ENCODE results near the gene ZDHHC8. TPM values are rescaled to one million over a fixed set of nuclear protein-coding genes. Genes with fewer than 3 reads are reported as not detected.

Gene ZDHHC8
- total RNA-seq, 1 donor from 2014 or later: 22.6 TPM

GRCh38 chr22:20149257-20150250, 17.9 kb downstream of the ZDHHC8 start:
- no peak for DNase-seq (ENCODE audit: extremely low spot score in 2 of 2)
- H3K9me3 ChIP-seq: no peaks in the 10 kb centered on the region
- H3K27me3 ChIP-seq: no peaks in the 10 kb centered on the region
- no peak overlapping the region for H3K27ac ChIP-seq
- no peak for TF ChIP-seq POLR2AphosphoS5 (IDR thresholded peaks at IDR 0.05; ENCODE audit: insufficient read depth in 1 of 2, low read depth in 1 of 2)
- no peak for TF ChIP-seq POLR2A (IDR thresholded peaks at IDR 0.05)
- no peak for TF ChIP-seq CTCF (IDR thresholded peaks at IDR 0.05)
- intact Hi-C loops (cut with DNase I): no loop called here
- no peaks in the 10 kb centered on the region for H3K36me3 ChIP-seq
- no peaks in the 10 kb centered on the region for H3K4me1 ChIP-seq
- H3K4me3 ChIP-seq: no peak overlapping the region

- TF ChIP-seq CTCF (IDR thresholded peaks at IDR 0.05): no peak
- no peak for TF ChIP-seq POLR2AphosphoS5 (IDR thresholded peaks at IDR 0.05; ENCODE audit: insufficient read depth in 1 of 2, low read depth in 1 of 2)
- no peak for TF ChIP-seq POLR2A (IDR thresholded peaks at IDR 0.05)
Measured at GRCh38 chr22:20150381-20151275, 19.0 kb downstream of the ZDHHC8 start, which contains the start of gene CCDC188. CCDC188 (minus strand) TSS chr22:20151055; CDS start chr22:20150986, 69 bp downstream.

GRCh38 chr22:20151276-20151588, 19.6 kb downstream of the ZDHHC8 start:
- Histone ChIP-seq H3K9me3 (no peaks in the 10 kb centered on the region), H3K4me3 (no peak overlapping the region), H3K27me3 (no peaks in the 10 kb centered on the region), H3K36me3 (no peaks in the 10 kb centered on the region), H3K4me1 (no peaks in the 10 kb centered on the region), H3K27ac (no peak overlapping the region)
- intact Hi-C loops (cut with DNase I): no loop called here
- TF ChIP-seq CTCF (IDR thresholded peaks at IDR 0.05) (no peak), POLR2A (IDR thresholded peaks at IDR 0.05) (no peak), POLR2AphosphoS5 (IDR thresholded peaks at IDR 0.05; ENCODE audit: insufficient read depth in 1 of 2, low read depth in 1 of 2) (no peak)
- no peak for DNase-seq (ENCODE audit: extremely low spot score in 2 of 2)

More at GRCh38 chr22:20150381-20151275, 19.0 kb downstream of the ZDHHC8 start, which contains the start of gene CCDC188:
- intact Hi-C loops (cut with DNase I): no loop called here
- no peaks in the 10 kb centered on the region for H3K9me3 ChIP-seq
- H3K27me3 ChIP-seq: no peaks in the 10 kb centered on the region
- no peak for DNase-seq (ENCODE audit: extremely low spot score in 2 of 2)
- H3K4me1 ChIP-seq: no peaks in the 10 kb centered on the region
- no peak within 1 kb of the TSS for H3K27ac ChIP-seq
- H3K4me3 ChIP-seq: no peak within 1 kb of the TSS
- no peaks in the 10 kb centered on the region for H3K36me3 ChIP-seq

- Histone ChIP-seq H3K9me3 (no peaks in the 10 kb centered on the region), H3K4me1 (no peaks in the 10 kb centered on the region), H3K27me3 (no peaks in the 10 kb centered on the region), H3K4me3 (no peak overlapping the region), H3K36me3 (no peaks in the 10 kb centered on the region), H3K27ac (no peak overlapping the region)
- intact Hi-C loops (cut with DNase I): no loop called here
- DNase-seq (ENCODE audit: extremely low spot score in 2 of 2): no peak
- TF ChIP-seq POLR2A (IDR thresholded peaks at IDR 0.05): no peak
- TF ChIP-seq CTCF (IDR thresholded peaks at IDR 0.05): no peak
- TF ChIP-seq POLR2AphosphoS5 (IDR thresholded peaks at IDR 0.05; ENCODE audit: insufficient read depth in 1 of 2, low read depth in 1 of 2): no peak
Measured at GRCh38 chr22:20152464-20152890, 20.9 kb downstream of the ZDHHC8 start.

Data from vagina (tissue), 2 donors.